Esophagus muscularis mucosa (tissue), 4 donors: ENCODE results near the gene MYO1D.

ENCODE experiments used
- EP300 ChIP-seq: sonication (generic); formaldehyde crosslinking; IDR thresholded peaks from one replicate; pipeline ENCODE4 v1.6.1; 2017; ENCODE audit warnings: antibody characterized with exemption
- POLR2AphosphoS5 ChIP-seq, 2 donors: sonication (generic); formaldehyde crosslinking; IDR thresholded peaks; one replicate each; pipeline ENCODE4 v1.6.1; 2017; ENCODE audit warnings: antibody characterized with exemption in 2 of 2
- TF ChIP-seq, protein P1 (sequence below), 3 experiments: fragments of 200-600 bp in 2 of 3; fragments of 450-650 bp in 1 of 3; sonication (generic) in 2 of 3; IDR thresholded peaks; one replicate each; pipeline ENCODE4 v1.5.1; 2017 to 2019; ENCODE audit warnings: antibody characterized with exemption in 3 of 3, mild to moderate bottlenecking in 2 of 3, moderate library complexity in 1 of 3

DNA sequence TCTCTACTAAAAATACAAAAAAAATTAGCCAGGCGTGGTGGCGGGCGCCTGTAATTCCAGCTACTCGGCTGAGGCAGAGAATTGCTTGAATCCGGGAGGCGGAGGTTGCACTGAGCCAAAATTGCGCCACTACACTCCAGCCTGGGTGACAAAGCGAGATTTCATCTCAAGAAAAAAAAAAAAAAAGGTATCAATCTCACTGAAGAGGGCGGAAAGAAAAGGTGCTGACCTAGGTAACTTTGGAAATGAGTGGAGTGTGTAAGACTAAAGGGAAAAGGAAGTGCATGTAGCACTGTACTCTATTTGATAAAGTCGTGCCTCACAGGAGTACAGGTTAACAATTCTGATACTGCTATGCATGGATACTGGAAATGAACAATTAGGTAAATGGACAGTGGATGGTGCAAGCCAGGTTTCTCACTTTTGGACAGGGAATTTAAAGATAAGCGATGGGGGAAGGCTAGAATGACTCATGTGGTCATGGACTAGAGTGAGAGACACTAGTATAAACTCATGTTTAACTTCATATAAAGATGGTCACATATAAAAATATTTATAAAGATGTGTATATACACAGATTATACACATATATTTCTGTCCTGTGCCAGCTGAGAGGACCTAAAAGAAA lies 247.2 kb downstream of the MYO1D start:
- TF ChIP-seq, protein P1, sequence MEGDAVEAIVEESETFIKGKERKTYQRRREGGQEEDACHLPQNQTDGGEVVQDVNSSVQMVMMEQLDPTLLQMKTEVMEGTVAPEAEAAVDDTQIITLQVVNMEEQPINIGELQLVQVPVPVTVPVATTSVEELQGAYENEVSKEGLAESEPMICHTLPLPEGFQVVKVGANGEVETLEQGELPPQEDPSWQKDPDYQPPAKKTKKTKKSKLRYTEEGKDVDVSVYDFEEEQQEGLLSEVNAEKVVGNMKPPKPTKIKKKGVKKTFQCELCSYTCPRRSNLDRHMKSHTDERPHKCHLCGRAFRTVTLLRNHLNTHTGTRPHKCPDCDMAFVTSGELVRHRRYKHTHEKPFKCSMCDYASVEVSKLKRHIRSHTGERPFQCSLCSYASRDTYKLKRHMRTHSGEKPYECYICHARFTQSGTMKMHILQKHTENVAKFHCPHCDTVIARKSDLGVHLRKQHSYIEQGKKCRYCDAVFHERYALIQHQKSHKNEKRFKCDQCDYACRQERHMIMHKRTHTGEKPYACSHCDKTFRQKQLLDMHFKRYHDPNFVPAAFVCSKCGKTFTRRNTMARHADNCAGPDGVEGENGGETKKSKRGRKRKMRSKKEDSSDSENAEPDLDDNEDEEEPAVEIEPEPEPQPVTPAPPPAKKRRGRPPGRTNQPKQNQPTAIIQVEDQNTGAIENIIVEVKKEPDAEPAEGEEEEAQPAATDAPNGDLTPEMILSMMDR (IDR thresholded peaks at IDR 0.05), result no peak
- no peak for TF ChIP-seq EP300
- TF ChIP-seq POLR2AphosphoS5 (IDR thresholded peaks at IDR 0.05), result no peak
